ENCODE measurements around the gene TUBGCP3. TPM values are rescaled to one million over a fixed set of nuclear protein-coding genes. Genes with fewer than 3 reads are reported as not detected.

Gene TUBGCP3
- total RNA-seq, 1 experiment from 2014 or later: 37.3 TPM

GRCh38 chr13:112580211-112580610, 7.7 kb downstream of the TUBGCP3 start:
- Histone ChIP-seq H2AK5ac (ENCODE audit: insufficient read length, low read length) (no peak overlapping the region), H3K18ac (ENCODE audit: insufficient read length, low read depth, low read length) (no peak overlapping the region), H4K91ac (ENCODE audit: insufficient read length, low read depth, low read length) (no peak overlapping the region), H2BK5ac (ENCODE audit: insufficient read length, low read length) (no peak overlapping the region), H3K56ac (ENCODE audit: insufficient read length, low read depth, low read length) (no peak overlapping the region), H2AFZ (ENCODE audit: low read length) (no peak overlapping the region), H4K20me1 (ENCODE audit: control insufficient read depth, insufficient read depth, insufficient read length) (no peaks in the 10 kb centered on the region), H2BK20ac (ENCODE audit: low read depth, low read length, poor library complexity, severe bottlenecking) (no peak overlapping the region), H3K27me3 (ENCODE audit: insufficient read depth, low read length) (no peaks in the 10 kb centered on the region), H2BK12ac (ENCODE audit: insufficient read length, low read depth, low read length) (no peak overlapping the region), H3K14ac (ENCODE audit: insufficient read depth, low read length) (no peak overlapping the region), H3K79me2 (ENCODE audit: insufficient read depth, low read length) (peaks cover 25% of the 10 kb centered on the region; the same call in 1 of the 2 replicates), H3K79me1 (ENCODE audit: insufficient read depth, low read depth, low read length, poor library complexity, severe bottlenecking) (peaks cover 3% of the 10 kb centered on the region), H2BK120ac (ENCODE audit: low read depth, low read length, poor library complexity, severe bottlenecking) (no peak overlapping the region), H3K4ac (ENCODE audit: low read depth, low read length) (no peak overlapping the region), H3K4me1 (ENCODE audit: insufficient read depth, low read length) (no peaks in the 10 kb centered on the region), H2BK15ac (ENCODE audit: low read depth, low read length) (no peak overlapping the region), H3K4me2 (ENCODE audit: insufficient read depth, insufficient read length, low read length) (no peak overlapping the region), H3K9me3 (ENCODE audit: control insufficient read depth, low read depth, low read length) (no peaks in the 10 kb centered on the region), H4K8ac (replicated peaks; ENCODE audit: insufficient read length, low read depth, low read length) (no peak overlapping the region), H3K23me2 (ENCODE audit: insufficient read length, low read depth, low read length, poor library complexity, severe bottlenecking) (no peaks in the 10 kb centered on the region), H4K5ac (ENCODE audit: insufficient read length, low read depth, low read length) (no peak overlapping the region), H3T11ph (ENCODE audit: low read length) (no peak overlapping the region), H3K27ac (ENCODE audit: insufficient read length, low read depth, low read length) (no peak overlapping the region), H3K23ac (ENCODE audit: insufficient read length, low read depth, low read length) (no peak overlapping the region), H3K9ac (ENCODE audit: extremely low read depth, insufficient read length, low read length) (no peak overlapping the region)
- Mint-ChIP-seq H3K4me1 (peaks cover 22% of the 10 kb centered on the region in 2 experiments), H3K36me3 (ENCODE audit: insufficient read depth in 1 of 3, low read depth in 3 of 3) (peaks cover 12 to 24% (median 18%) of the 10 kb centered on the region in 3 experiments), H3K27me3 (ENCODE audit: low read depth) (no peaks in the 10 kb centered on the region), H3K27ac (no peak overlapping the region), H3K4me3 (no peak overlapping the region), H3K9me3 (peaks cover 8 to 12% of the 10 kb centered on the region in 2 experiments)
- DNase-seq: no peak
- WGBS (ENCODE audit: extremely low coverage, insufficient read length, low lambda C conversion rate): no CpG with 5 or more reads among the region's 2 CpGs
- TF ChIP-seq CTCF (conservative IDR thresholded peaks at IDR 0.05): no peak

All from H9 (cell line).